Amniotic stem cell (primary cell): ENCODE measurements around the gene COMMD1.
"Not testable (repeated sequence)": the region's sequence is repeated elsewhere in the genome, so short reads cannot be mapped to it uniquely, and the experiment has no call there.

ENCODE experiments used
- DNase-seq: peaks from one replicate; lab custom pipeline; 2025; lab: John Stamatoyannopoulos, UW

Gene COMMD1

GRCh38 chr2:62030902-62031301, 125.4 kb downstream of the COMMD1 start:
- DNase-seq: no peak

- no peak for DNase-seq
These were observed 126.6 kb downstream of the COMMD1 start for GRCh38 chr2:62032096-62032495.

- no peak for DNase-seq
These were observed 129.2 kb downstream of the COMMD1 start for GRCh38 chr2:62034715-62035114.

DNA sequence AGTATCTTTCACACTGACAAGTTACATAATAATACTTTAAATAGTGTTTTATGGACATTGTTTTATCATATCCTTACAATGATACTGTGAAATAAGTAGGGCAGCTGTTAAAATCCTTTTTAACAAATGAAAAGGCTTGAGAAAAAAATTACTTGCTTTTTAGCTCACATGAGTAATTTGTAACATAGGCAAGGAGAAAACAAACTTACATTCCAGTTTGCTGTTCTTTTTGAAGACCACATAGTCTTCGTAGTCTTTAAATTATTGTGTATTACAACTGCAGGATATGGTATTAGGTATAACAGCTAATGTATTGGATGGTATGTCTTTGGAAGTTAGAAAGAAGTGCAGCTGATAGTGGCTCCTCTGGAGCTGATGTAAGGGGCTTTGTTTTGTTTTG, 130.8 kb downstream of the COMMD1 start:
- DNase-seq: no peak

DNA sequence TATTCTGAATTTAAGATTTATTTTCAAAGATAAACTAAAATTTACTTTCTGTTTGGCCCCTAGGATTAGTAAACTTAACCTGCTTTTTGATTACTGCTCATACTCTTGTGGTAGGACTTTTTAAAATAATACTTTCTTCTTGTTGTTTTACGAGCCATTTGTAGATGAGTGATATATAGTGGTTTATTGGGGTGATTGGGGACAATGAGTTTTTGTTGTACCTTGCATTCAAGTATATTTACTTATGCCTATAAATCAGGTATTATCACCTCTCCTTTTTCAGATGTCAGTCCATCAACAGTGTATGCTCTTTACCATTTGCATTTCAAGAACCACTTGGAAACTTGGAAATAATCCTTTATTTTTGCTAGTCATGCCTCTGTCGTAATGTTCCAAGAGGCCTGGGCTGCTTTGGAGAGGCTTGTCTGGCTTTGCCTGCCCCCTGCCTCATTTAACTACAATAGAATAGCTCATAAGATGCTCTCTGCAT, 131.3 kb downstream of the COMMD1 start:
- no peak for DNase-seq

DNA sequence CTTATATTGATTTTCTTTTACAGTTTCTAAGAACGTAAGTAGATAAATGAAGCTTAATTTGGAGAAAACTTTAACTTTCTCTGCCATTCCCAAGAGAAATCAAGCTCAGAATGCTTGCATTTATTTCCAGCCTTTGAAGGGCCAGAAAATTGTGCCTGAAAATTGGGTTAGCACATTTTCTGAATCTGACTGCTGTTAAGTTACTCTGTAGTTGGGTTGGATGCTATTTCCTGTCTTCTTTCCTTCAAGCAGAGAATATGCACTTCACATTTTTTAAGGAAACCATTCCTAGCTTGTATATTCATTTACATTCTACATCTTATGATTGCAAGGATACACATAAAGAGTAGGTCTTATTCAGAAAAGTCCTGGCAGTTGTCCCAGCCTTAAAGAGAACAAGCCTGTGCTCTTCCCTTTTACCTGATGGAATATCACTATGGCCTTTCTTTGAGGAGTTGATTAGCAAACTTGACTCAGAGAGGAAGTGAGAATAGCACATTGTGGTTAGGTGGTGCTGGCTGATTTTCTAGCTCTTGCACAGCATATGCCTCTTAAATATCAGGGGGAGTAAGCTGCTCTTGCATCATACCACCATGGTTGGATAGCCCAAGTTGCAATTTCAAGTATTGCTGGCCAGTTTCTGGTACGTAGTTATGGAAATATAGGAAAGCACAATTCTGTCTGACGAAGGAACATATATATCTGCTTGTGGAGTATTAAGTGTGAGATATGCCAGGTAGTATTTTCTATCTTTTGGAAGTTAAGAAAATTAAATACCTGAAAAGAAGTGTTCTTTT, 133.7 kb downstream of the COMMD1 start:
- DNase-seq: no peak

DNA sequence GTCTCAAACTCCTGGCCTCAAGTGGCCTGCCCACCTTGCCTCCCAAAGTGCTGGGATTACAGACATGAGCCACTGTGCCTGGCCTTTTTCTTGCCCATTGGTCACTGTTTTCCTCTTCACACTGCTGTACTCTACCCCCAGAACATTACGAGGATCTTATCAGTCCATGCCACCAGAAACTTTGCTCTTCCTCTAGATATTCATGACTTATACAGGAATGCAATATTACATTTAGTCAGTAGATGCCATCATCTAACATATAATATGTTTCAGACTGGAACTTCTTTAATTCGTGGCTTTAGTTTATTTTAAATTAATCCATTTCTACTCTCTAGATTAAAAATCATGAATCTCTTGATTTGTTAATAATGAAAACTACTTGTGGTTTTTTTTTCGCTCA, 135.5 kb downstream of the COMMD1 start:
- DNase-seq: no peak

- not testable (repeated sequence) for DNase-seq
These were observed 136.4 kb downstream of the COMMD1 start for GRCh38 chr2:62041701-62042385.

DNA sequence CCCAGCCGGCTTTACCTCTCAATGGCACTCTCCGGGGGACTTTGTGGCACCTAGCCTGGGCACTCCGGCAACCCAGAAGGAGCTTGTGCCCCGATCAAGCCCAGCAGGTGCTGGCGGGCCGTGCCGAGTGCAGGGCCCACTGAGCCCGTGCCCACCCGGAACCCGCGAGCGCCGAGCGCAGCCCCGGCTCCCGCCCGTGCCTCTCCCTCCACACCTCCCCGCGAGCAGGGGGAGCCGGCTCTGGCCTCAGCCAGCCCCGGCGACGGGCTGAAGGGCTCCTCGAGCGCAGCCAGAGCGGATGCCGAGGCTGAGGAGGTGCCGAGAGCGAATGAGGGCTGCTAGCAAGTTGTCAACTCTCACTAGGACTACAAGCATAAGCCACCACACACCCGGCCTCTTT, 136.9 kb downstream of the COMMD1 start:
- DNase-seq: no peak

- no peak for DNase-seq
These were observed 137.5 kb downstream of the COMMD1 start for GRCh38 chr2:62042944-62043343.

GRCh38 chr2:62045017-62045543, 139.6 kb downstream of the COMMD1 start:
- DNase-seq: no peak

DNA sequence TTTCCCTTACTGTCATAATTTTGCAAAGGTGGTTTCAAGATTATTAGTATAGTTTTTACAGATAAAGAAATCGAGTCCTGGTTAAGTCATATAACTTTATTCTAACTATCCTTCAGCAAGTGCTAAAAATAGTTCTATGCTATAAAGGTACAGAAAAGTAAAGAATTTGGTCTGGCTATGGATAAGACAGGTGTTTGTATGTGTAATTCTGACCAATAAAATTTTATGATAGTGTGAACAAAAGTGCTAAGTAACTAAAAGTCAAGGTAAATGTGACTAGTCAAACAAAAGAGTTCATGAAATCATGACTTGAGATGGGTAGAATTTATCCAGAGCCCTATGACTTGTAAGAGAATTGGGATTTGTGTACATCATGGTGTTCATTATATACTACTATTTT, 140.7 kb downstream of the COMMD1 start:
- DNase-seq: no peak

- DNase-seq: no peak
These were observed 145.1 kb downstream of the COMMD1 start for GRCh38 chr2:62050456-62051045.

GRCh38 chr2:62054029-62054791, 148.7 kb downstream of the COMMD1 start:
- DNase-seq: no peak

DNA sequence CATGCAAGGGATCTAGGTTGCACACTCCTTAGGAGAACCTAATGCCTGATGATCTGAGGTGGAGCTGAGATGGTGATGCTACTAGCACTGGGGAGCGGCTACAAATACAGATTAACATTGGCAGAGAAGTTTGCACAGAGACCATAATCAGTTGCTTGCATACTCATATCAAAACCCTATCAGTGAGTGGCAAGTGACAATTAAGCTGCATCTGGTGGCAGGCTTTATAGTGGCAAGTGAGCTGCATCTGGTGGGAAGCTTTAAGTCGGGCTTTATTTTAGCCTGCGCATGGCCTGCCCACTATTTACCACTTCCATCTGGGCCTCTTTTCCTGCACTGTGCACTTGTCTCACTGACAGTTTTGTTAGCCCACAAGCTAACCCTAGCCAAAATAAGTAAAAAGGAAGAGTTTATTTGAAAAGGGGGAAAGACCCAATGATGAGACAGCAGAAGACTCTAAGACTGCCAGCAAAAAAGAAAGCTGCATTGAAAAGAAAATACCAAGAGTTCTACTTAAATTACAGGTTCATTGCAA, 149.5 kb downstream of the COMMD1 start:
- DNase-seq: no peak

- DNase-seq: no peak
These were observed 150.4 kb downstream of the COMMD1 start for GRCh38 chr2:62055724-62056336.

GRCh38 chr2:62056341-62056740, 150.9 kb downstream of the COMMD1 start:
- no peak for DNase-seq

DNA sequence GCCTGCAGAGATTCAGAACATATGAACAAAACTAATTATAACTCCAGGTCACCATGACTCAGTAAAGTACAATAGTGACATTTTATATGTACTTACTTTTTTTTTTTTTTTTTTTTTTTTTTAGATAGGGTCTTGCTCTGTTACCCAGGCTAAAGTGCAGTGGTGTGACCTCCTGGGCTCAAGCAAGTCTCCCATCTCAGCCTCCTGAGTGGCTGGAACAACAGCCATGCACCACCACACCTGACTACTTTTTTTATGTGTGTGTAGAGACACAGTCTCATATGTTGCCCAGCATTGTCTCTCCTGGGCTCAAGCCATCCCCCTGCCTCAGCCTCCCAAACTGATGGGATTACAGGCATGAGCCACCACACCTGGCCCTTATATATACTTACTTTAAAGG, 159.8 kb downstream of the COMMD1 start:
- no peak for DNase-seq

DNA sequence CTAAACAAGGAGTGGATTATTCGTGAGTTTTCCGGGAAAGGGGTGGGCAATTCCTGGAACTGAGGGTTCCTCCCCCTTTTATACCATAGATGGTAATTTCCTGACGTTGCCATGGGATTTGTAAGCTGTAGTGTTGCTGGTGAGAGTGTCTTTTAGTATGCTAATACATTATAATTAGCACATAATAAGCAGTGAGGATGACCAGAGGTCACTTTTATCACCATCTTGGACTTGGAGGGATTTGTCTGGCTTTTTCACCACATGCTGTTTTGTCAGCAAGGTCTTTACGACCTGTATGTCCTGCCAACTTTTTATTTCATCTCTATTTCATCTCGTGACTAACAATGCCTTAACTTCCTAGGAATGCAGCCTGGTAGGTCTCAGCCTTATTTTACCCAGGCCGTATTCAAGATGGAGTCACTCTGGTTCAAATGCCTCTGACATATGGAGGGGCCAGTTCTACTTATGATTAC, 165.7 kb downstream of the COMMD1 start:
- no peak for DNase-seq

DNA sequence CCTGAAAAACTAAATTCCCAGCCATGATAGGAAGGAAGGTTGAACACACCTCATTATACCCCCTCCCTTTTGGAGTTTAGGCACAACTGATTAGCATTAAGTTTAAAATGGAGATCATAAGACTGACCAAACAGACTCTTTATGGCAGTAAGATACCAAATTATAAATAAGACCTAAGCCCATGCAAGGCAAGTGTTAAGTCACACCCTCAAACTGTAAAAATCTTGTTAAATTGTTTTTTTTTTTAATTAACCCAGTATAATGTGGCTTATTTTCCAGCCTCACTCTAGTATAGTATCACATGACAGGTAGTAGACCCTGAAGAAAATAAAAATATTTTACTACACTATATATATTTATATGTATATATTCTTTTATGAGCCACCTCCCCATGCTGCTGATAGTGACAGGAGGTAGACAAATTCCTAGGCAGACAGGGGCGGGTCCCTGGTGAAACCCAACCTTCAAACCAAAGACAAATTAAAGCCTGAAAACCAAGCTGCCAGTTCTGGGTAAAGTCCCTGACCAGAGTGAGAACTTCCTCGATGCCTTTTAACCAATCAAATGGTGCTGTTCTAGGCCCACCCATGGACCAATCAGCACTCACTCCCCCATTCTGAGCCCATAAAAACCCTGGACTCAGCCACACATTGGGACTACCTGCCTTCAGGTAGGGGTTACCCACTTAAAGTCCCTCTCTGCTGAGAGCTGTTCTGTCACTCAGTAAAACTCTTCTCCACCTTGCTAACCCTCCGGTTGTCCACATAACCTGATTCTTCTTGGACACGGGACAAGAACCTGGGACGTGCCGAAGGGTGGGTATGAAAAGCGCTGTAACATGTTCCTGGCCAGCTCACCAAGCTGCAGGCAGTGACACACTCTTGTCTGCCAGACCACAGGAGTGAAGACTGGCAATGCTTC, 166.5 kb downstream of the COMMD1 start:
- DNase-seq: no peak
